Upper lobe of left lung (tissue), 6 donors: Measurements from ENCODE around the gene PADI4. TPM values are rescaled to one million over a fixed set of nuclear protein-coding genes. Genes with fewer than 3 reads are reported as not detected.

Source experiments
- ATAC-seq, 2 donors: fragments of 200-7000 bp; cut with Tn5 transposase; one replicate each; pipeline ENCODE4 v1.9.1; 2022; ENCODE audit warnings: mild to moderate bottlenecking in 2 of 2, moderate library complexity in 2 of 2; ENCODE audit not compliant: low FRiP score in 2 of 2
- DNase-seq, 2 donors: peaks; one replicate each; pipeline ENCODE4 v3.0.0-alpha.2; 2019 to 2020
- H3K27ac ChIP-seq, 4 donors: fragments of 200-600 bp; sonication (generic); one replicate each; pipeline ENCODE4 v1.5.1; 2016 to 2019
- H3K27me3 ChIP-seq, 4 donors: fragments of 200-600 bp; sonication (generic); one replicate each; pipeline ENCODE4 v1.5.1; 2017 to 2019
- H3K36me3 ChIP-seq, 4 donors: fragments of 200-600 bp; sonication (generic); one replicate each; pipeline ENCODE4 v1.5.1; 2016 to 2019
- H3K4me1 ChIP-seq, 4 donors: fragments of 200-600 bp; sonication (generic); one replicate each; pipeline ENCODE4 v1.5.1; 2018 to 2019
- H3K4me3 ChIP-seq, 4 donors: fragments of 200-600 bp; sonication (generic); one replicate each; pipeline ENCODE4 v1.5.1; 2017 to 2019; ENCODE audit warnings: mild to moderate bottlenecking in 2 of 4, moderate library complexity in 1 of 4
- H3K9me3 ChIP-seq, 4 donors: fragments of 200-600 bp; sonication (generic); one replicate each; pipeline ENCODE4 v1.5.1; 2018 to 2019
- EP300 ChIP-seq, 4 donors: sonication (generic); formaldehyde crosslinking; IDR thresholded peaks; one replicate each; pipeline ENCODE4 v1.5.1; 2017; ENCODE audit warnings: antibody characterized with exemption in 4 of 4, control low read depth in 2 of 4
- POLR2A ChIP-seq, 4 donors: fragments of 450-650 bp; IDR thresholded peaks; one replicate each; pipeline ENCODE4 v1.5.1; 2016 to 2017; ENCODE audit warnings: antibody characterized with exemption in 4 of 4, mild to moderate bottlenecking in 2 of 4
- POLR2AphosphoS5 ChIP-seq, 2 donors: sonication (generic); formaldehyde crosslinking; IDR thresholded peaks; one replicate each; pipeline ENCODE4 v1.5.1; 2017; ENCODE audit warnings: antibody characterized with exemption in 2 of 2
- WGBS, 2 donors: methylation state at CpG; one replicate each; pipeline ENCODE4 v1.1.5; 2017 to 2018; 5-methylcytosine and 5-hydroxymethylcytosine counted together
- total RNA-seq, 6 donors: library from RNA; depleted of rRNA in 4 of 6; stranded (reverse); fragments of >200 nt in 4 of 6; gene quantifications; one replicate each; pipeline versions ENCODE4 v1.1.0 to v1.2.1, GENCODE V29; 2016 to 2021
- TF ChIP-seq, protein P1 (sequence below), 6 experiments: fragments of 450-650 bp in 4 of 6; fragments of 200-600 bp in 2 of 6; sonication (generic) in 2 of 6; IDR thresholded peaks; one replicate each; pipeline ENCODE4 v1.5.1; 2016 to 2019; ENCODE audit warnings: antibody characterized with exemption in 6 of 6
- donor health status: DM: no; HTN: no; CAD: no; lungs with moderate emphysema.
- donor health status: DM: no; HTN: yes; CAD: no; lungs with severe emphysema.

The PADI4 gene
- total RNA-seq, 6 donors from 2014 or later: 2.7 to 32.3 (median 9.0) TPM

GRCh38 chr1:17260738-17261137 is 47.3 kb upstream of the PADI4 start:
- DNase-seq (no peak), ATAC-seq (no peak)
- Histone ChIP-seq H3K9me3 (no peaks in the 10 kb centered on the region), H3K27ac (no peak overlapping the region), H3K27me3 (no peaks in the 10 kb centered on the region), H3K36me3 (no peaks in the 10 kb centered on the region), H3K4me1 (no peaks in the 10 kb centered on the region), H3K4me3 (no peak overlapping the region)
- WGBS, 2 donors: 75 to 88% methylated on average over 4 to 5 of the region's 5 CpGs
- no peak for TF ChIP-seq POLR2A (IDR thresholded peaks at IDR 0.05)
- no peak for TF ChIP-seq POLR2AphosphoS5 (IDR thresholded peaks at IDR 0.05)
- TF ChIP-seq, protein P1, sequence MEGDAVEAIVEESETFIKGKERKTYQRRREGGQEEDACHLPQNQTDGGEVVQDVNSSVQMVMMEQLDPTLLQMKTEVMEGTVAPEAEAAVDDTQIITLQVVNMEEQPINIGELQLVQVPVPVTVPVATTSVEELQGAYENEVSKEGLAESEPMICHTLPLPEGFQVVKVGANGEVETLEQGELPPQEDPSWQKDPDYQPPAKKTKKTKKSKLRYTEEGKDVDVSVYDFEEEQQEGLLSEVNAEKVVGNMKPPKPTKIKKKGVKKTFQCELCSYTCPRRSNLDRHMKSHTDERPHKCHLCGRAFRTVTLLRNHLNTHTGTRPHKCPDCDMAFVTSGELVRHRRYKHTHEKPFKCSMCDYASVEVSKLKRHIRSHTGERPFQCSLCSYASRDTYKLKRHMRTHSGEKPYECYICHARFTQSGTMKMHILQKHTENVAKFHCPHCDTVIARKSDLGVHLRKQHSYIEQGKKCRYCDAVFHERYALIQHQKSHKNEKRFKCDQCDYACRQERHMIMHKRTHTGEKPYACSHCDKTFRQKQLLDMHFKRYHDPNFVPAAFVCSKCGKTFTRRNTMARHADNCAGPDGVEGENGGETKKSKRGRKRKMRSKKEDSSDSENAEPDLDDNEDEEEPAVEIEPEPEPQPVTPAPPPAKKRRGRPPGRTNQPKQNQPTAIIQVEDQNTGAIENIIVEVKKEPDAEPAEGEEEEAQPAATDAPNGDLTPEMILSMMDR (IDR thresholded peaks at IDR 0.05): no peak
- no peak for TF ChIP-seq EP300 (IDR thresholded peaks at IDR 0.05)

DNA sequence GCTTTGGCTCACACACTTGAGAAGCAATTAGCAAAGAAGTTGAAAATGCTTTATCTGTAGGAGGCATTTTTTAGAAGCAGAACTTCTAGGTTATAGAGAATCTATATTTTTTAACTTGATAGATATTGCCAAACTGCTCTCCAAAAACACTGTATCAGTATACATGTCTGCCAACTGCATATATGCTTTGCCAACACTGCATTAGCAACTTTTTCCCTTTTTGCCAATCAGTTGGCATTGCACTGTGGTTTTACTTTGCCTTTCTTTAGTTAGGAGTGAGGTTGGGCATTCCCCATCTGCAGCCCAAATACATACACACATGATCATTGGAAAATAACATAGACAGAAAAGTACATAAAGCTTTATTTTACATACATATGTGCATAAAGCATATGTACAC is 44.1 kb upstream of the PADI4 start:
- Histone ChIP-seq H3K4me1 (no peaks in the 10 kb centered on the region), H3K27me3 (no peaks in the 10 kb centered on the region), H3K4me3 (no peak overlapping the region), H3K27ac (no peak overlapping the region), H3K36me3 (no peaks in the 10 kb centered on the region), H3K9me3 (no peaks in the 10 kb centered on the region)
- DNase-seq (no peak), ATAC-seq (no peak)
- no peak for TF ChIP-seq POLR2AphosphoS5 (IDR thresholded peaks at IDR 0.05)
- TF ChIP-seq POLR2A (IDR thresholded peaks at IDR 0.05): no peak
- TF ChIP-seq EP300 (IDR thresholded peaks at IDR 0.05): no peak
- TF ChIP-seq, protein P1 (IDR thresholded peaks at IDR 0.05): no peak

GRCh38 chr1:17264470-17264869 is 43.5 kb upstream of the PADI4 start:
- TF ChIP-seq POLR2AphosphoS5 (IDR thresholded peaks at IDR 0.05) (no peak), EP300 (IDR thresholded peaks at IDR 0.05) (no peak), POLR2A (IDR thresholded peaks at IDR 0.05) (no peak)
- TF ChIP-seq, protein P1 (IDR thresholded peaks at IDR 0.05): no peak
- DNase-seq: no peak
- H3K36me3 ChIP-seq: no peaks in the 10 kb centered on the region
- H3K9me3 ChIP-seq: no peaks in the 10 kb centered on the region
- no peaks in the 10 kb centered on the region for H3K4me1 ChIP-seq
- 73 to 76% methylated on average over 5 of the region's 5 CpGs for WGBS, 2 donors
- ATAC-seq: no peak
- H3K27ac ChIP-seq: no peak overlapping the region
- no peak overlapping the region for H3K4me3 ChIP-seq
- no peaks in the 10 kb centered on the region for H3K27me3 ChIP-seq

GRCh38 chr1:17265162-17265561 is 42.8 kb upstream of the PADI4 start:
- Histone ChIP-seq H3K36me3 (no peaks in the 10 kb centered on the region), H3K27me3 (no peaks in the 10 kb centered on the region), H3K4me3 (no peak overlapping the region), H3K9me3 (no peaks in the 10 kb centered on the region), H3K27ac (no peak overlapping the region), H3K4me1 (no peaks in the 10 kb centered on the region)
- no peak for ATAC-seq
- WGBS, 2 donors: 84 to 94% methylated on average over 2 of the region's 2 CpGs
- no peak for DNase-seq
- TF ChIP-seq POLR2AphosphoS5 (IDR thresholded peaks at IDR 0.05) (no peak), POLR2A (IDR thresholded peaks at IDR 0.05) (no peak), EP300 (IDR thresholded peaks at IDR 0.05) (no peak)
- TF ChIP-seq, protein P1 (IDR thresholded peaks at IDR 0.05): no peak

DNA sequence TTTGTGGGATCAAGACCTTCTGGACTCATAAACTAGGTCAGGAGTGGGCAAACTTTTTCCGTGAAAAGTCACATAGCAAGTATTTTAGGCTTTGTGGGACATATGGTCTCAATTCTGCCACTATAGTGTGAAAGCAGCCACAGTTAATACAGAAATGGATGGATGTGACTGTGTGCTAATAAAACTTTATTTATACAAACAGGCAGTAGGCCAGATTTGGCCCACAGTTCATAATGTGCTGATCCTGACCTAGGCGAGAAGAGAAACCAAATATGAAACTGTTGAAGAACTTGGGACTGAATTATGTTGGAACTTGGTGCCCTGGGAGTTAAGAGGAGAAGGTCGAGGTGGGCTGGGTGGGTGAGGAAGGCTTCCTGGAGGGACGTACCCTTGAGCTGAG is 42.0 kb upstream of the PADI4 start:
- TF ChIP-seq, protein P1 (IDR thresholded peaks at IDR 0.05): no peak
- TF ChIP-seq POLR2AphosphoS5 (IDR thresholded peaks at IDR 0.05) (no peak), POLR2A (IDR thresholded peaks at IDR 0.05) (no peak), EP300 (IDR thresholded peaks at IDR 0.05) (no peak)
- Histone ChIP-seq H3K27me3 (no peaks in the 10 kb centered on the region), H3K4me1 (no peaks in the 10 kb centered on the region), H3K9me3 (no peaks in the 10 kb centered on the region), H3K4me3 (no peak overlapping the region), H3K36me3 (no peaks in the 10 kb centered on the region), H3K27ac (no peak overlapping the region)
- WGBS, 2 donors: 88 to 95% methylated on average over 4 of the region's 4 CpGs
- DNase-seq: no peak
- ATAC-seq: no peak
